ENCODE data around the gene METTL27. TPM values are rescaled to one million over a fixed set of nuclear protein-coding genes. Genes with fewer than 3 reads are reported as not detected.

Gene METTL27
- total and polyA plus RNA-seq, 9 of the 15 experiments (the other 6 are each of a cell fraction or from before 2014, with no cell fraction given): 0.08 to 0.82 (median 0.33) TPM; not detected in 4

DNA sequence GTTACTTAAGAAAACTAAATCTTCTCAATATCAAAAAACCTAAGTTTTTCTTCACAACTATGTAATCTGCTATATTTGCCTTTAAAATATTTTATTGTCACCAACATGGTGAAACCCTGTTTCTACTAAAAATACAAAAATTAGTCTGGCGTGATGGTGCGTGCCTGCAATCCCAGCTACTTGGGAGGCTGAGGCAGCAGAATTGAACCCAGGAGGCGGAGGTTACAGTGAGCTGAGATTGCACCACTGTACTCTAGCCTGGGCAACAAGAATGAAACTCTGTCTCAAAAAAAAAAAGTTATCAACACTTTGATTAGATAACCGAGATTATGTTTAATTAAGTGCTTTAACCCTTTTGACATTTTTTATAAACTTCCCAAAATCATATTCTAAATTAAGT lies 39.9 kb downstream of the METTL27 start:
- TF ChIP-seq BACH1 (tag; IDR thresholded peaks at IDR 0.05) (no peak), ZNF644 (tag; IDR thresholded peaks at IDR 0.05; ENCODE audit: low read depth) (no peak), ZNF551 (CRISPR knock-in tag; IDR thresholded peaks at IDR 0.05) (no peak), ZNF354B (CRISPR knock-in tag; IDR thresholded peaks at IDR 0.05) (no peak), SREBF2 (CRISPR knock-in tag; IDR thresholded peaks at IDR 0.05) (no peak), MYNN (IDR thresholded peaks at IDR 0.05) (no peak), MYNN (CRISPR knock-in tag; IDR thresholded peaks at IDR 0.05) (no peak), HNRNPH1 (optimal IDR thresholded peaks at IDR 0.05; ENCODE audit: low read depth, low read length) (no peak), HDAC3 (IDR thresholded peaks at IDR 0.05; ENCODE audit: borderline replicate concordance, partially characterized antibody) (no peak), NFYB (IDR thresholded peaks at IDR 0.05; ENCODE audit: extremely low read depth, insufficient read length) (no peak)
- intact Hi-C loops (cut with micrococcal nuclease): loop anchor here (5.0 kb wide), 1 partner anchor 225 kb away; the partner anchor contains the start of gene ELN

More for the DNA sequence above, 39.9 kb downstream of the METTL27 start:
- H3K4me3 ChIP-seq: no peak overlapping the region
- H3K4me2 ChIP-seq (ENCODE audit: insufficient read depth, low read length): no peak overlapping the region
- no peak overlapping the region for H3K9ac ChIP-seq (ENCODE audit: insufficient read depth in 1 of 2, low read depth in 2 of 2, low read length in 2 of 2)
- no peaks in the 10 kb centered on the region for H3K79me2 ChIP-seq (ENCODE audit: control insufficient read depth, insufficient read depth, low read length)
- WGBS (ENCODE audit: insufficient coverage, low coverage, missing lambda C conversion rate): 56% methylated on average over 4 of the region's 4 CpGs
- H3K27ac ChIP-seq (ENCODE audit: extremely low read depth, low read depth, low read length): no peak overlapping the region
- H2AFZ ChIP-seq (ENCODE audit: low read depth, low read length): no peak overlapping the region
- H3K4me1 ChIP-seq (replicated peaks in 1 of 2; ENCODE audit: control insufficient read depth in 2 of 2, insufficient read depth in 2 of 2, low read length in 2 of 2): no peaks in the 10 kb centered on the region; a peak in 1 of 5 replicates
- no peaks in the 10 kb centered on the region for H3K9me1 ChIP-seq (ENCODE audit: control insufficient read depth, insufficient read depth, low read length)
- ChIA-PET POLR2A (no interaction called here), CTCF (ENCODE audit: low intra/inter-chr PET ratio) (no interaction called here)
- ATAC-seq (no peak), FAIRE-seq (no peak), DNase-seq (ENCODE audit: extremely low read depth in 1 of 4, low spot score in 3 of 4) (no peak)
- no peaks in the 10 kb centered on the region for H4K20me1 ChIP-seq (replicated peaks; ENCODE audit: control insufficient read depth, insufficient read depth, low read length)
- H3K27me3 ChIP-seq (ENCODE audit: control insufficient read depth in 2 of 2, insufficient read depth in 2 of 2, low read length in 2 of 2): no peaks in the 10 kb centered on the region
- H3K36me3 ChIP-seq (ENCODE audit: control insufficient read depth, insufficient read depth, low read length): no peaks in the 10 kb centered on the region
- in situ Hi-C loops (cut with MboI): no loop called here
- no peaks in the 10 kb centered on the region for H3K9me3 ChIP-seq (replicated peaks; ENCODE audit: control insufficient read depth, insufficient read depth, low read depth, low read length)
- BruUV-seq (replicated peaks): no TSS peak
